Spinal cord (tissue), 10 donors: ENCODE results near the gene TCF12. TPM values are rescaled to one million over a fixed set of nuclear protein-coding genes. Genes with fewer than 3 reads are reported as not detected.

Source experiments
- DNase-seq, 6 donors: peaks; one replicate each; pipeline versions ENCODE4 v3.0.0 to v3.0.0-alpha.2; 2013 to 2015; ENCODE audit warnings: low spot score in 6 of 6, low read depth in 4 of 6
- H3K27ac ChIP-seq: one replicate; pipeline ENCODE4 v1.5.1; 2013; ENCODE audit warnings: low read depth, low read length, control low read depth
- H3K27me3 ChIP-seq: one replicate; pipeline ENCODE4 v1.6.1; 2013; ENCODE audit warnings: low read length; ENCODE audit not compliant: control insufficient read depth, insufficient read depth
- H3K36me3 ChIP-seq: one replicate; pipeline ENCODE4 v1.6.1; 2013; ENCODE audit warnings: low read length; ENCODE audit not compliant: control insufficient read depth, insufficient read depth
- H3K4me1 ChIP-seq: one replicate; pipeline ENCODE4 v1.6.1; 2013; ENCODE audit warnings: low read length; ENCODE audit not compliant: control insufficient read depth, insufficient read depth
- H3K4me3 ChIP-seq: one replicate; pipeline ENCODE4 v1.5.1; 2013; ENCODE audit warnings: low read depth, low read length, control low read depth
- H3K9me3 ChIP-seq: one replicate; pipeline ENCODE4 v1.6.1; 2013; ENCODE audit warnings: low read length; ENCODE audit not compliant: control insufficient read depth, insufficient read depth
- WGBS: methylation state at CpG from one replicate; pipeline ENCODE4 v1.1.5; 2013; ENCODE audit warnings: missing lambda C conversion rate; ENCODE audit not compliant: insufficient coverage; 5-methylcytosine and 5-hydroxymethylcytosine counted together
- polyA plus RNA-seq, 2 donors: library from polyadenylated mRNA; unstranded; fragments of 120-200 nt; gene quantifications; one replicate each; pipeline ENCODE4 v1.2.1, GENCODE V29; 2013; ENCODE audit not compliant: insufficient read length in 2 of 2
- total RNA-seq, 2 donors: library from RNA; depleted of rRNA in 1 of 2; stranded (reverse); fragments of 120-200 nt in 1 of 2; fragments of >200 nt in 1 of 2; gene quantifications; one replicate each; pipeline versions ENCODE4 v1.2.3 to v1.2.4, GENCODE V29; 2013 to 2014
- donor health status: healthy.

TCF12 gene
- total and polyA plus RNA-seq, 4 donors, result 88.8 to 183 (median 135) TPM

DNA sequence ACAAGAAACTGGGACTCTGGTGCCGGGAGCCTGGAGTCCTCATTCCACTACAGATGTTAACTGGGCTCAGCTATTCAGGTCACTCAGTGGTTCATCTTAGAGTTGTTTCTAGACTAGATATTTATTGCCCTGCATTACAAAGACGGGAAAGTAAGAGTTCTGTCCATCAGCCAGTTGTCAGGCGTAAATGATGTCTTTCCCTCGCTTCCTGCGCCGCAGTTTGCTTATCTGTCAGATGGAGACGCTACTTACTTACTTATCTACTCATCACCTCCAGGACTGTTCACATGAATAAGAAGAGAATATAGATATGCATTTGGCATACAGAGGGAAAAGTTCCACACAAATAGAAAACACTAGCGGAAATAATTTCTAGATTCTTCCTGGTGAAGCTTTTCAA, 410.0 kb downstream of the TCF12 start:
- Histone ChIP-seq H3K27ac (no peak overlapping the region), H3K9me3 (no peaks in the 10 kb centered on the region), H3K36me3 (no peaks in the 10 kb centered on the region), H3K4me3 (no peak overlapping the region), H3K4me1 (peaks cover 3% of the 10 kb centered on the region), H3K27me3 (no peaks in the 10 kb centered on the region)
- WGBS, result 92% methylated on average over 2 of the region's 8 CpGs
- no peak for DNase-seq

DNA sequence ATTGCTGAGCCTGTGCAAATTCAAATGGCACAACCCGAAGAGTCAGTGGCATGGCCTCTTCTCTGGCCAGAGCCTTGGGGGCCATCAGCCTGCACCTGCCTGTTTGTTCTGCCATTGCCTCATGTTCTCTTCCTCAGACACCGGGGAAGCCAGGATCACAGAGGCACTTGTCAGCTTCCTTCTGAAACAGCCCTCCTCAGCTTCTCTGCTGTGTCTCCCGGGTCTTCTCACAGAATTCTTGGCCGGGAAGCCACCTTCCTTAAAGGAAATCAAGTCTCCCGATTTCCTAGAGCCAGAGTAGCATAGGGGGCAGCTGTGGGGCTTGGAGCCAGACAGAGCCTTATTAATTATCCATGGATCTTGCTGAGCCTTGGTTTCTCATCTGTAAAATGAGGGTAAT, 410.5 kb downstream of the TCF12 start:
- Histone ChIP-seq H3K36me3 (no peaks in the 10 kb centered on the region), H3K4me1 (no peaks in the 10 kb centered on the region), H3K27ac (no peak overlapping the region), H3K27me3 (no peaks in the 10 kb centered on the region), H3K4me3 (no peak overlapping the region), H3K9me3 (no peaks in the 10 kb centered on the region)
- 76% methylated on average over 2 of the region's 5 CpGs for WGBS
- no peak for DNase-seq

DNA sequence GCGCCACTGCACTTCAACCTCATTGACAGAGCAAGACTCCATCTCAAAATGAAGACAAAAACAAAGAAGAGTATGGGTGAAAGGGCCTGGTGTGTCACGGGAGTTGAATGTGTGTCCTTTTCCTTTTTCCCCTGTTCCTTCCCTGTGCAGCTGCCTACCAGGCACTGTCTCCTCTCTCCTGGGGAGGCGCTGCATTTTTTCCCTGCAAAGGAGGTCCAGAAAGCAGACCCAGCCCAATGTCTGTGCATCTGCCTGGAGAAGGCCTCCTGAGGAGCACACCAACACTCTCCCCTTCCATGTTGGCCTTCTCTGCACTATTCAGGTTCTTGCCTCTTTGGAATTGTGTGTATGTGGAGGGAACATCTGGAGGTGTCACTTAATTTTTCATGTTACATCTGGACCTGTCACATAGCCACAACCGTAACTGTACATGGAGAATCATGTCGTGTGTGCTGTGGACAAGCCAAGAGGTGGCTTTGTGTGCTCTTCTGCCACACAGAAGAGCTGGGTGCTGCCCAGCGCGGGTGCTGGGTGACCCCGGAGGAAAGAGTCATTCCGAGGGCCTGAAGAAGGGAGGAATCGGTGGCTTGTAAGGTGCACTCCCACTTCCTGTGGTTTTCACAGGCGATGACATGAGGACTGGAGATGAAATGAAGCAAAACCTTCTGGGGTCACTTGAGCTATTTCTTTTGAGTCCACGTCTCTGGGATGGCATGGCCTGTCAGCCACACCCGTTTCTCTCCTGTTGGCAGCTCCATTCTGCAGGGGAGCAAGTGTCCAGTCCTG, 411.3 kb downstream of the TCF12 start:
- Histone ChIP-seq H3K4me3 (no peak overlapping the region), H3K27me3 (no peaks in the 10 kb centered on the region), H3K27ac (no peak overlapping the region), H3K4me1 (peaks cover 5% of the 10 kb centered on the region), H3K36me3 (no peaks in the 10 kb centered on the region), H3K9me3 (no peaks in the 10 kb centered on the region)
- 91% methylated on average over 12 of the region's 13 CpGs for WGBS
- DNase-seq, result no peak

DNA sequence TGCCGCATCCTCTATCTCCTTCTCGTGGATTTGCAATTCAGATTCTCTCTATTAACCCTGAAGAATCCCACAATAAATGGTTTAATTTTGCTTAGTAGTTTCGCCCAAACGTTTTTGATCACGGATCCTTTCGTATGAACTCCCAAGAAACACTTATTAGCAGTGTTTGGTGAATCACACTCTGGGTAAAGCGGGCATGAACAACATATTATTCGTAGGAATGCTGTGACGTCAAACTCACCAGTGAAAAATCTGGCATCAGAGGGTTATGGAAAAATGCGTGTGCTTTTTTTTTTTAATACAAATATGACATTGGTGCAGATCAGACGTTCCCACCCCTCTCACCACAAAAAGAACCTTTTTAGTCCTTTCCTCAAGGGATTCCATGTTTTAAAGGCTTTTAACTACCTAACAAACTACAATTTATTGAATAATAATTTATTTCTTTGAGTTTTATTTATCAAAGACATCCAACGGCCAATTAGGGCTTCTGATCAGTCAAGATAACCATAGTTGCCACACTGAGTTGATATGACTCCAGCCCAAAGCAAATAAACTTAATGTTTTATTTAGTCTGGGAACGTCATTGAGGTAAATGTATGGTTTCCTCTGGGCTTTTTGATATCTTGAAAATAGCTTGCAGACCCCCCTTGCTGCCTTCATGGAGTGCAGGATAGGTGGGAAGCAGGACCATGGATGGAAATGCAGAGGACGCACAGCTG, 412.3 kb downstream of the TCF12 start:
- Histone ChIP-seq H3K4me3 (no peak overlapping the region), H3K4me1 (peaks cover 9% of the 10 kb centered on the region), H3K36me3 (no peaks in the 10 kb centered on the region), H3K27ac (no peak overlapping the region), H3K27me3 (no peaks in the 10 kb centered on the region), H3K9me3 (no peaks in the 10 kb centered on the region)
- 100% methylated on average over 1 of the region's 14 CpGs for WGBS
- DNase-seq, result no peak

DNA sequence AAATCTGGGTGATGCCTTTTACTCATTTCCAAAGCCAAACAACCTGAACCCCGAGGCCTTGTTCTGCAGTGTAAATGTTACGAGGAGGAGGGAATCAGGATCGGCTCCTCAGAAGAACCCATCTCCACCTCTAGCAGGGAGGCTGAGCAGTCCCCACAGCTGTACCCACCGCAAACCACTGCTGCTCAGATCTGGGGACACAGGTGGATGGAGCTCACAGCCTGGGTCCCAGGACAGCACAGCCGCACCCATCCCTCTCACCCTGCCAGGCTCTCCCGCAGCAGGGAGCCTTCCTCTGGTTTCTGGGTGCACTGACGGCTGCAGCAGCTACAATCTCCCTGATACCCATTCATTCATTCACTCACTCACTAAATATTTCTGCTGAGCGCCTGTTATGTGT, 413.9 kb downstream of the TCF12 start:
- Histone ChIP-seq H3K4me1 (peaks cover 9% of the 10 kb centered on the region), H3K27ac (no peak overlapping the region), H3K27me3 (no peaks in the 10 kb centered on the region), H3K4me3 (no peak overlapping the region), H3K36me3 (no peaks in the 10 kb centered on the region), H3K9me3 (no peaks in the 10 kb centered on the region)
- WGBS, result 76% methylated on average over 6 of the region's 8 CpGs
- DNase-seq, result no peak

DNA sequence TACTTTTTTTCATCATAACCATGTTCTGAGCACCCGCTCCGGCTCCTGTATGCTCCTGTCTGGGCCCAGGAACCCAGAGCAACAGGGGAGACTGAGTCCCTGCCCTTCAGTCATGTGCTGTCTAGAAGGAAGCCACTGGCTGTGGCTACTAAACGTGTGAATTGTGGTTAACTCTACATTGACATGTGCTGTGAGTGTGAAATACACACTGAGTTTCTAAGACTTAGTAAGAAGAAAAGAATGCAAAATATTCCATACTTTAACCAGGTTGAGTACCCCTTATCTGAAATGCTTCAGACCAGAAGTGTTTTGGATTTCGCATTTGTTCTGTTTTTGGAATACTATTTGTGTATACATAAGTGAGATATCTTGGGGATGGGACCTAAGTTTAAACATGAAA, 415.0 kb downstream of the TCF12 start:
- no peak for DNase-seq
- peaks cover 10% of the 10 kb centered on the region for H3K4me1 ChIP-seq
- WGBS, result 100% methylated on average over 2 of the region's 4 CpGs
- H3K27me3 ChIP-seq, result no peaks in the 10 kb centered on the region
- no peak overlapping the region for H3K27ac ChIP-seq
- H3K36me3 ChIP-seq, result no peaks in the 10 kb centered on the region
- H3K9me3 ChIP-seq, result no peaks in the 10 kb centered on the region
- H3K4me3 ChIP-seq, result no peak overlapping the region

DNA sequence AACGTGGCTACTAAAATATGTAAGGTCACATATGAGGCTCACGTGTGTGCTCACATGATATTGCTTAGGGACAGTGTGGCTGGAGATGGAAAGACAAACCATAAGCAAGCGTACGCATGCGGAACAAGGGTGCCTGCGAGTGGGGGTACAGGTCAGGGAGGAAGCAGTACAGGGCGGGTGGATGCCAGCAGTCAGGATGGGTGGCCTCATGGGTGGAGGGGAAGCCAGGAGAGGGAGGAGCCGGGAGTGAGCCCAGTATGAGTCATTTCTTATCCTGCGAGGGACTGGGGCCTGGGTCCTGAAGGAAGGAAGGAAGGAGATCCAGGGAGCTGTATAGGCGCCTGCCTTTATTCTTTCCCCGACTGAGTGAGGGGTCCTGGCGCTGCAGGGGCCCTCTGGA, 415.8 kb downstream of the TCF12 start:
- H3K4me1 ChIP-seq, result peaks cover 15% of the 10 kb centered on the region
- no peak overlapping the region for H3K27ac ChIP-seq
- WGBS, result 88% methylated on average over 12 of the region's 12 CpGs
- no peak for DNase-seq
- no peaks in the 10 kb centered on the region for H3K36me3 ChIP-seq
- H3K4me3 ChIP-seq, result no peak overlapping the region
- H3K27me3 ChIP-seq, result no peaks in the 10 kb centered on the region
- H3K9me3 ChIP-seq, result no peaks in the 10 kb centered on the region

DNA sequence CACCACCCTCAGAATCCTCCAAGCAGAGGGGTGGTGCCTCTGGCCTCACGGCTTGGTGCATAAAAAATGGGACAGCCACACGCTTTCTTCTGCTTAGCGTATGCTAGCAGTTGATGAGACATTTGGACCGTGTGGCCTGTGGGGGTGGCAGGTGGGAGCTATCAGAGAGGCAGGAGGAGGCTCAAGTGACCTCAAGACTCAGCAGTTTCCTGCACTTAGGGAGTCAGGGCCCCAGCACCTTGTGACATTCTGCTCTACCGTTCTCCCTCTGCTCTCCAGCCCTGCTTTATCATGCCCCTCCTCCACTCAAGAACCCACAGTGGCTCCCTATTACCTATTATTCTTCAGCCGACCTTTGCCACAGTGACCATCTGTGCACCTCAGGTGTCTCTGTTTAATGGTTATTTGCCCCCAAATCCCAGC, 416.9 kb downstream of the TCF12 start:
- Histone ChIP-seq H3K4me3 (no peak overlapping the region), H3K27me3 (no peaks in the 10 kb centered on the region), H3K9me3 (no peaks in the 10 kb centered on the region), H3K4me1 (peaks cover 15% of the 10 kb centered on the region), H3K27ac (no peak overlapping the region), H3K36me3 (no peaks in the 10 kb centered on the region)
- WGBS, result 78% methylated on average over 5 of the region's 6 CpGs
- no peak for DNase-seq

DNA sequence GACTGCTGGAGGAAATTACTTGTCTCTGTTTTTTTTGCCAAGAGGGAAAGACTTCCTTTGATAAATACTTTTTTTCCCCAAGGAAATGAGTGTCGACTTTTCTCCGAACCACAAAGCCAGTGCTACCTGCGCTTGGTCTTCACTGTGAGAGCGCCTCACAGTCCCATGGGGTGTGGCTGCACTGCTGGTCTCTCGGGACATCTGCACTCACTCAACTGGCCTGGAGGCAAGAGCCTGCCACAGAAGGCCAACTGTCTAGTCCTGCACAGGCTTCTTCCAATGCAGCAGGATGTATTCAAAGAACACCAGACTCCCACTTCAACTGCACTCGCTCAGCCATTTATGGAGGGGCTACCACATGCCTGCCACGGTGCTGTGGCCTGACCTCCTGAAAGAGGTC, 417.3 kb downstream of the TCF12 start:
- Histone ChIP-seq H3K4me1 (peaks cover 15% of the 10 kb centered on the region), H3K27ac (no peak overlapping the region), H3K9me3 (no peaks in the 10 kb centered on the region), H3K27me3 (no peaks in the 10 kb centered on the region), H3K36me3 (no peaks in the 10 kb centered on the region), H3K4me3 (no peak overlapping the region)
- DNase-seq, result no peak
- WGBS, result 66% methylated on average over 7 of the region's 7 CpGs
